GM12872 (cell line): Measurements from ENCODE around the gene KIN.

Experiments used
- CTCF ChIP-seq: IDR thresholded peaks from 3 replicates; pipeline ENCODE4 v1.5.1; 2011; ENCODE audit warnings: low read depth, mild to moderate bottlenecking, low read length, moderate library complexity; ENCODE audit not compliant: insufficient read depth

KIN gene

GRCh38 chr10:7705341-7705740 is 82.5 kb downstream of the KIN start:
- TF ChIP-seq CTCF, result no peak

- no peak for TF ChIP-seq CTCF
Measured at GRCh38 chr10:7704071-7705016, 83.4 kb downstream of the KIN start.

GRCh38 chr10:7703140-7703539 is 84.7 kb downstream of the KIN start, which contains the start of gene ITIH2:
Gene ITIH2 (plus strand): TSS chr10:7703316. CDS start chr10:7703435, 119 bp downstream.
- TF ChIP-seq CTCF, result no peak

- TF ChIP-seq CTCF, result no peak
Measured at GRCh38 chr10:7702288-7702812, 85.4 kb downstream of the KIN start.

- TF ChIP-seq CTCF, result no peak
Measured at GRCh38 chr10:7701158-7701742, 86.5 kb downstream of the KIN start.
